HCT116 (cell line): ENCODE data around the gene ACSL5. TPM values are rescaled to one million over a fixed set of nuclear protein-coding genes. Genes with fewer than 3 reads are reported as not detected.

Experiments
- ATAC-seq: fragments of 200-7000 bp; cut with Tn5 transposase; 2 replicates; pipeline ENCODE4 v1.9.1; 2020; ENCODE audit warnings: mild to moderate bottlenecking, moderate library complexity
- BruUV-seq: library from RNA; stranded (reverse); fragments of 400-500 nt; replicated peaks from 2 replicates; lab custom pipeline; 2021; lab: Mats Ljungman, UMichigan
- CTCF ChIA-PET: fragments of 300-600 bp; sonication (Branson Sonifier 250); formaldehyde crosslinking; loops from one replicate; lab custom pipeline; 2021; ENCODE audit warnings: antibody characterized with exemption; lab: Charles Lee
- POLR2A ChIA-PET: fragments of 300-600, 350-600 bp; sonication (Branson Sonifier 250); formaldehyde crosslinking; loops from one replicate; lab custom pipeline; 2021; ENCODE audit warnings: antibody characterized with exemption; lab: Charles Lee
- RAD21 ChIA-PET, 2 experiments: fragments of 300-600 bp; sonication (Branson Sonifier 250); formaldehyde crosslinking; loops; one replicate each; lab custom pipeline; 2023; ENCODE audit warnings: low total read pairs in 2 of 2; ENCODE audit not compliant: uncharacterized antibody in 2 of 2, unreplicated experiment in 2 of 2, low non-redundant PET in 1 of 2; lab: Charles Lee
- DNase-seq: peaks from one replicate; pipeline ENCODE4 v3.0.0-alpha.2; 2010; ENCODE audit warnings: low read depth, low spot score
- H2AFZ ChIP-seq: fragments of 200-600 bp; shearing (Covaris generic), sonication (generic); 2 replicates; pipeline ENCODE4 v1.6.1; 2017; ENCODE audit warnings: low read depth, mixed run types, mixed read lengths, antibody characterized with exemption, low read length; ENCODE audit not compliant: poor library complexity, severe bottlenecking
- H3K27ac ChIP-seq: 2 replicates; pipeline ENCODE4 v1.5.1; 2012; ENCODE audit warnings: low read depth, low read length
- H3K27me3 ChIP-seq: fragments of 200-600 bp; sonication (generic); 2 replicates; pipeline ENCODE4 v1.6.1; 2016; ENCODE audit warnings: mixed run types, low read length, mixed read lengths; ENCODE audit not compliant: insufficient read depth
- H3K36me3 ChIP-seq, 2 experiments: fragments of 200-500 bp in 1 of 2; fragments of 200-600 bp in 1 of 2; sonication (Bioruptor generic) in 1 of 2; sonication (generic) in 1 of 2; 2 replicates each; pipeline versions ENCODE4 v1.5.1 to v1.6.1; 2014 to 2016; ENCODE audit warnings: low read length in 2 of 2, inconsistent platforms in 1 of 2, mixed read lengths in 1 of 2, mixed run types in 1 of 2; ENCODE audit not compliant: insufficient read depth in 2 of 2, control insufficient read depth in 1 of 2
- H3K4me1 ChIP-seq, 2 experiments: fragments of 200-600 bp in 1 of 2; sonication (generic) in 1 of 2; 2 replicates each; pipeline versions ENCODE4 v1.5.1 to v1.6.1; 2012 to 2017; ENCODE audit warnings: low read length in 2 of 2, inconsistent platforms in 1 of 2, mild to moderate bottlenecking in 1 of 2, mixed read lengths in 1 of 2, mixed run types in 1 of 2, moderate library complexity in 1 of 2; ENCODE audit not compliant: insufficient read depth in 2 of 2, control insufficient read depth in 1 of 2
- H3K4me2 ChIP-seq: fragments of 200-600 bp; sonication (generic); 2 replicates; pipeline ENCODE4 v1.6.1; 2017; ENCODE audit warnings: mixed run types, low read length, mixed read lengths
- H3K4me3 ChIP-seq, 2 experiments: fragments of 200-600 bp in 1 of 2; sonication (generic) in 1 of 2; replicated peaks in 1 of 2; 2 replicates each; pipeline ENCODE4 v1.5.1; 2011 to 2016; ENCODE audit warnings: low read length in 2 of 2, control low read depth in 1 of 2, low read depth in 1 of 2, mild to moderate bottlenecking in 1 of 2, mixed read lengths in 1 of 2, mixed run types in 1 of 2
- H3K79me2 ChIP-seq: fragments of 200-600 bp; sonication (generic); 2 replicates; pipeline ENCODE4 v1.6.1; 2017; ENCODE audit warnings: mild to moderate bottlenecking, mixed run types, low read length, moderate library complexity, mixed read lengths; ENCODE audit not compliant: insufficient read depth
- H3K9ac ChIP-seq: fragments of 200-600 bp; sonication (generic); 2 replicates; pipeline ENCODE4 v1.6.1; 2016; ENCODE audit warnings: low read length, mixed read lengths
- H3K9me2 ChIP-seq: fragments of 200-600 bp; sonication (generic), shearing (Covaris generic); 2 replicates; pipeline ENCODE4 v1.6.1; 2017; ENCODE audit warnings: mixed run types, mild to moderate bottlenecking, moderate library complexity; ENCODE audit not compliant: insufficient read depth
- H3K9me3 ChIP-seq, 2 experiments: fragments of 200-500 bp in 1 of 2; fragments of 200-600 bp in 1 of 2; sonication (Bioruptor generic) in 1 of 2; sonication (generic) in 1 of 2; 2 replicates each; pipeline ENCODE4 v1.6.1; 2014 to 2017; ENCODE audit warnings: low read length in 2 of 2, mixed read lengths in 2 of 2, inconsistent platforms in 1 of 2, low read depth in 1 of 2, mild to moderate bottlenecking in 1 of 2, mixed run types in 1 of 2, moderate library complexity in 1 of 2; ENCODE audit not compliant: control insufficient read depth in 1 of 2, insufficient read depth in 1 of 2
- H4K20me1 ChIP-seq: fragments of 200-600 bp; sonication (generic), shearing (Covaris generic); 2 replicates; pipeline ENCODE4 v1.6.1; 2017; ENCODE audit warnings: mixed run types, mild to moderate bottlenecking, moderate library complexity; ENCODE audit not compliant: insufficient read depth
- ATF3 ChIP-seq: IDR thresholded peaks from 2 replicates; pipeline ENCODE4 v1.6.1; 2012
- ELF1 ChIP-seq: IDR thresholded peaks from 2 replicates; pipeline ENCODE4 v1.6.1; 2012; ENCODE audit warnings: low read depth, borderline replicate concordance
- SP1 ChIP-seq: IDR thresholded peaks from 2 replicates; pipeline ENCODE4 v1.6.1; 2012; ENCODE audit warnings: low read depth
- TCF7L2 ChIP-seq: IDR thresholded peaks from 2 replicates; pipeline ENCODE4 v1.7.0; 2011; ENCODE audit warnings: borderline replicate concordance, inconsistent platforms; ENCODE audit not compliant: insufficient read depth, insufficient read length; ENCODE audit errors: extremely low read depth
- ZNF274 ChIP-seq: fragments of 200-500 bp; sonication (Bioruptor generic); IDR thresholded peaks from 2 replicates; pipeline ENCODE4 v1.6.1; 2014; ENCODE audit warnings: mild to moderate bottlenecking, low read depth, low read length, inconsistent platforms
- intact Hi-C: fragments of 100-400 bp; cut with micrococcal nuclease; formaldehyde crosslinking; loops from 2 replicates; pipeline ENCODE4 v1.10.0; 2022
- total RNA-seq: library from RNA; stranded (reverse); gene quantifications from one replicate; pipeline ENCODE4 v1.2.1, GENCODE V29; 2021; ENCODE audit not compliant: unreplicated experiment

Gene ACSL5
- total RNA-seq, 1 experiment from 2014 or later: 195 TPM

- TF ChIP-seq SP1: peak; percentile 71
- no peak for TF ChIP-seq ZNF274
- no peak for TF ChIP-seq ATF3
- peak; percentile 98 for TF ChIP-seq ELF1
Observed at GRCh38 chr10:112446855-112447619, 73.1 kb downstream of the ACSL5 start, which contains the start of the genes VTI1A and ZDHHC6 (continued).

GRCh38 chr10:112447620-112447928 is 73.7 kb downstream of the ACSL5 start:
- Histone ChIP-seq H3K36me3 (peaks cover 27 to 31% of the 10 kb centered on the region in 2 experiments), H3K79me2 (peaks cover 98% of the 10 kb centered on the region), H2AFZ (no peak overlapping the region), H3K4me1 (peaks cover 16 to 24% of the 10 kb centered on the region in 2 experiments), H3K9me3 (no peaks in the 10 kb centered on the region), H3K27ac (peak overlapping the region; percentile 83), H3K9me2 (no peaks in the 10 kb centered on the region)
- RAD21 ChIA-PET: no interaction called here
- no TSS peak for BruUV-seq
- POLR2A ChIA-PET: no interaction called here
- CTCF ChIA-PET: interaction anchor here (1.6 to 1.8 kb wide), 3 partner anchors 12 to 310 kb away, joined by 5 to 11 read pairs (median 7); no protein-coding TSS in a partner anchor
- no peak for ATAC-seq
- TF ChIP-seq ATF3 (no peak), TCF7L2 (no peak)
- TF ChIP-seq, all 23 proteins: peak for 0
- Histone ChIP-seq H3K9ac (peak overlapping the region; percentile 94), H4K20me1 (no peaks in the 10 kb centered on the region), H3K4me2 (peak overlapping the region; percentile 86), H3K4me3 (peak overlapping the region; percentile 85 to 94), H3K27me3 (no peaks in the 10 kb centered on the region)
- DNase-seq: no peak
- intact Hi-C loops: loop anchor here (10.0 kb wide), 1 partner anchor 937 kb away; no protein-coding TSS in a partner anchor
